Colonic mucosa (tissue), 4 donors: ENCODE results near the gene PDGFD. TPM values are rescaled to one million over a fixed set of nuclear protein-coding genes. Genes with fewer than 3 reads are reported as not detected.

Experiments
- DNase-seq: peaks from one replicate; pipeline ENCODE4 v3.0.0-alpha.2; 2020
- H3K27ac ChIP-seq: fragments of 200-600 bp; one replicate; pipeline ENCODE4 v1.8.0; 2021
- H3K27me3 ChIP-seq: fragments of 200-600 bp; one replicate; pipeline ENCODE4 v1.8.0; 2021
- H3K36me3 ChIP-seq: fragments of 200-600 bp; one replicate; pipeline ENCODE4 v1.8.0; 2021
- H3K4me1 ChIP-seq: fragments of 200-600 bp; one replicate; pipeline ENCODE4 v1.8.0; 2021; ENCODE audit warnings: mild to moderate bottlenecking
- H3K4me3 ChIP-seq: fragments of 200-600 bp; one replicate; pipeline ENCODE4 v1.8.0; 2021
- H3K9ac ChIP-seq, 2 donors: one replicate each; pipeline ENCODE4 v1.7.0; 2013; ENCODE audit warnings: control low read depth in 2 of 2, low read depth in 2 of 2, low read length in 2 of 2
- H3K9me3 ChIP-seq: fragments of 200-600 bp; one replicate; pipeline ENCODE4 v1.8.0; 2021
- intact Hi-C: fragments of 100-400 bp; cut with DNase I; formaldehyde crosslinking; loops from one replicate; pipeline ENCODE4 v1.14.1; 2022
- total RNA-seq, 2 donors: library from RNA; stranded (reverse); fragmentation: NEBNext Ultra II Directional in 1 of 2; extraction: Animal tissue kit (Norgen Biotek cat#: 25700) in 1 of 2; gene quantifications; one replicate each; pipeline ENCODE4 v1.2.1, GENCODE V29; 2021
- TF ChIP-seq, protein P1 (sequence below): fragments of 200-600 bp; IDR thresholded peaks from one replicate; pipeline ENCODE4 v1.8.0; 2022; ENCODE audit warnings: antibody characterized with exemption, mild to moderate bottlenecking
- donor health status: healthy.
- donor health status: DM: no; HTN: no; CAD: no.
- donor health status: DM: no; HTN: no; CAD: no.

PDGFD gene
- total RNA-seq, 2 donors from 2014 or later, result 2.1 to 5.4 TPM

GRCh38 chr11:104095791-104096190 lies 68.2 kb downstream of the PDGFD start:
- no peak for DNase-seq
- Histone ChIP-seq H3K4me1 (no peaks in the 10 kb centered on the region), H3K27ac (no peak overlapping the region), H3K9ac (no peak overlapping the region), H3K36me3 (no peaks in the 10 kb centered on the region), H3K9me3 (no peaks in the 10 kb centered on the region), H3K4me3 (no peak overlapping the region), H3K27me3 (no peaks in the 10 kb centered on the region)
- TF ChIP-seq, protein P1, sequence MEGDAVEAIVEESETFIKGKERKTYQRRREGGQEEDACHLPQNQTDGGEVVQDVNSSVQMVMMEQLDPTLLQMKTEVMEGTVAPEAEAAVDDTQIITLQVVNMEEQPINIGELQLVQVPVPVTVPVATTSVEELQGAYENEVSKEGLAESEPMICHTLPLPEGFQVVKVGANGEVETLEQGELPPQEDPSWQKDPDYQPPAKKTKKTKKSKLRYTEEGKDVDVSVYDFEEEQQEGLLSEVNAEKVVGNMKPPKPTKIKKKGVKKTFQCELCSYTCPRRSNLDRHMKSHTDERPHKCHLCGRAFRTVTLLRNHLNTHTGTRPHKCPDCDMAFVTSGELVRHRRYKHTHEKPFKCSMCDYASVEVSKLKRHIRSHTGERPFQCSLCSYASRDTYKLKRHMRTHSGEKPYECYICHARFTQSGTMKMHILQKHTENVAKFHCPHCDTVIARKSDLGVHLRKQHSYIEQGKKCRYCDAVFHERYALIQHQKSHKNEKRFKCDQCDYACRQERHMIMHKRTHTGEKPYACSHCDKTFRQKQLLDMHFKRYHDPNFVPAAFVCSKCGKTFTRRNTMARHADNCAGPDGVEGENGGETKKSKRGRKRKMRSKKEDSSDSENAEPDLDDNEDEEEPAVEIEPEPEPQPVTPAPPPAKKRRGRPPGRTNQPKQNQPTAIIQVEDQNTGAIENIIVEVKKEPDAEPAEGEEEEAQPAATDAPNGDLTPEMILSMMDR, result no peak
- intact Hi-C loops, result no loop called here

- no peak overlapping the region for H3K27ac ChIP-seq
These were observed 69.4 kb downstream of the PDGFD start for GRCh38 chr11:104094576-104094975.

DNA sequence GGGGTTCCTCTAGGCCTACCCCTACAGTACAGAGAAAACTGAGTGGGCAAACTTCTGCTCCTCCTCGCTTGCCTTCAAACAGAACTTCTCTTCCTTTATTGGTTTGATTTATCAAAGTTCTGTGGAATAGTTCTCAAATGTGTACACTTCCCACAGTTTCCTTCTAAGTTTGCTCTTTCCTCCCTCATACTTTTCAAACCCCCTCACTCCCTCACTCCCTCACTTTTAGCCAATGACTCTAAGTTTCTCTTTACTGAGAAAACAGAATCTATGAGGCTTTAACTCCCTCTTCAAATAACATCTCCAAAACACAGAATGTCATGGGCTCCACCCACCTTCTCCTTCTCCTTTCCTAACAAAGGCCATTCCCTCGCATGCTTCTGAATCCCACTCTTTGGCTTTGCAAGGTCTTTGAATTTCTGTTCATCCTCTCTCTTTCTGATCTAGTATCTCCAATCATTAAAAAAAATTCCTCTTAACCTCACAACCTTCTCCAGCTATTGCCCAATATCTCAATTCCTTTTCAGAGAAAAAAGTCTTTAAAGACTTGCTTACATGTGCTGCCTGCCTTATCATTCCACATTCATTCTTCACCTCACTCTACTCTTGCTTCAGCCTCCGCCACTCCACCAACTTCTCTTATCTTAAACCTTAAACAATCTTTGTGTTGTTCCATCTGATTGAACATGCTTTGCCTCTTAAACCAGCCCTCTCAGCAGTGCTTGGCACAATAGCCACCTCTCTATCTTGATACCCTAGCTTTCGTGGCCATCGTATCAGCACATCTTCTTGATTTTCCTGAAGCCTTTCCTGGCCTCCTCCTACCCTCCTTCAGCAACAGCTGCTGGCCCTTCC lies 70.3 kb downstream of the PDGFD start:
- H3K27ac ChIP-seq, result no peak overlapping the region
- TF ChIP-seq, protein P1, result no peak
- intact Hi-C loops, result no loop called here
- no peaks in the 10 kb centered on the region for H3K36me3 ChIP-seq
- DNase-seq, result no peak
- no peaks in the 10 kb centered on the region for H3K27me3 ChIP-seq
- no peak overlapping the region for H3K4me3 ChIP-seq
- H3K4me1 ChIP-seq, result no peaks in the 10 kb centered on the region
- H3K9ac ChIP-seq, result no peak overlapping the region
- no peaks in the 10 kb centered on the region for H3K9me3 ChIP-seq

More at GRCh38 chr11:104094576-104094975, 69.4 kb downstream of the PDGFD start:
- no peak overlapping the region for H3K9ac ChIP-seq
- H3K27me3 ChIP-seq, result no peaks in the 10 kb centered on the region
- no peak overlapping the region for H3K4me3 ChIP-seq
- TF ChIP-seq, protein P1, result no peak
- no peaks in the 10 kb centered on the region for H3K4me1 ChIP-seq
- DNase-seq, result no peak
- H3K9me3 ChIP-seq, result no peaks in the 10 kb centered on the region
- intact Hi-C loops, result no loop called here
- no peaks in the 10 kb centered on the region for H3K36me3 ChIP-seq

GRCh38 chr11:104092744-104093143 lies 71.2 kb downstream of the PDGFD start:
- Histone ChIP-seq H3K27ac (no peak overlapping the region), H3K9me3 (no peaks in the 10 kb centered on the region), H3K36me3 (no peaks in the 10 kb centered on the region), H3K27me3 (no peaks in the 10 kb centered on the region), H3K4me3 (no peak overlapping the region), H3K4me1 (no peaks in the 10 kb centered on the region), H3K9ac (no peak overlapping the region)
- DNase-seq, result no peak
- TF ChIP-seq, protein P1, result no peak
- intact Hi-C loops, result no loop called here

DNA sequence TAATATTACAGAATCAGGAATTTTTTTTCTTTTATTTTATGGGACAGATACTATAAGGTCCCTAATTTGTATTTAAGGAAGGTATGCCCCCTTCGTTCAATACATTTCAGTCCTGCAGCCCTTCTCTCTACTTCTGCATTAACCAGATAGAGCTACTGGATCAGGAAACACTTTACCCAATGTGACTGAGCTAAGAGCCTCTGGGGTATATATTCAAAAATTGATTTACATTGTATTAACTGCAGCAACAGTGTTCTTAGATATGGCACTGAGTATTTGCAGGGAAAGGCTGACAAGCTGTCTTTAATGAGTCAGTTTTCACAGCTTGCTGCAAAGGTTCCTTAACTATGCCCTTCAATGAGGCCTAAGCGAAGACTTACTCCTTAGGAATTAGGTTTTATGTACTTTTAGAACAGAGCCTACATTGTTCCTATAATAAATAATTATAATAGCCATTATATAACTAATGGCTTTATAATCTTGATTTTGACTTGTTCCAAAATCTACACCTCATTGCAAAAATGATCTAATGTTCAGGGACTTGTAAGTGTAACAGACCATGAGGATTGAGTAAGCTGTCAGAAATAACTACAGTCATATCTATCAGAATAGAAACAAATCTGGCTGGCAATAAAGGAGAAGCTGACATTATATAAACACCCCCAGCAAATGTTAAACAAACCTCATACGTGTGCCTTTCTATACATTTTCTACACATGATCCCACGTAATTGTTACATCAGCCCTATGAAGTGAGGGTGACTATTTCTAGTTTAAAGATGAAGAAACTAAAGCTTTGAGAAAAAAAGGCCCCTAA lies 72.5 kb downstream of the PDGFD start:
- Histone ChIP-seq H3K27me3 (no peaks in the 10 kb centered on the region), H3K4me1 (no peaks in the 10 kb centered on the region), H3K9me3 (no peaks in the 10 kb centered on the region), H3K36me3 (no peaks in the 10 kb centered on the region), H3K27ac (no peak overlapping the region), H3K9ac (no peak overlapping the region), H3K4me3 (no peak overlapping the region)
- TF ChIP-seq, protein P1, result no peak
- no peak for DNase-seq
- intact Hi-C loops, result no loop called here
